ENCODE data around the gene CORO1C.

CORO1C gene

GRCh38 chr12:108646600-108647579 is 84.4 kb downstream of the CORO1C start:
- no peak for DNase-seq

GRCh38 chr12:108645686-108646599 is 85.4 kb downstream of the CORO1C start:
- DNase-seq = no peak

GRCh38 chr12:108644811-108645120 is 86.6 kb downstream of the CORO1C start:
- DNase-seq = no peak

GRCh38 chr12:108643941-108644810 is 87.1 kb downstream of the CORO1C start:
- no peak for DNase-seq

- DNase-seq = no peak
Observed at GRCh38 chr12:108642899-108643654, 88.2 kb downstream of the CORO1C start.

GRCh38 chr12:108642269-108642870 is 88.9 kb downstream of the CORO1C start:
- DNase-seq = no peak

- no peak for DNase-seq
Observed at GRCh38 chr12:108641446-108642268, 89.7 kb downstream of the CORO1C start.

GRCh38 chr12:108640802-108641445 is 90.4 kb downstream of the CORO1C start:
- no peak for DNase-seq

- no peak for DNase-seq
Observed at GRCh38 chr12:108638997-108639822, 92.1 kb downstream of the CORO1C start.

- DNase-seq = no peak
Observed at GRCh38 chr12:108638141-108638827, 93.0 kb downstream of the CORO1C start.

GRCh38 chr12:108637222-108637971 is 93.9 kb downstream of the CORO1C start:
- DNase-seq = no peak

GRCh38 chr12:108635997-108636808 is 95.1 kb downstream of the CORO1C start:
- no peak for DNase-seq

- peak; percentile 73 for DNase-seq
Observed at GRCh38 chr12:108635201-108635996, 95.9 kb downstream of the CORO1C start.

GRCh38 chr12:108634341-108634751 is 97.0 kb downstream of the CORO1C start:
- DNase-seq = peak; percentile 88

- peak; percentile 97 for DNase-seq
Observed at GRCh38 chr12:108633534-108634248, 97.6 kb downstream of the CORO1C start, which contains the start of gene SELPLG. Gene SELPLG (minus strand): TSS chr12:108633894. CDS start chr12:108624307, 9,587 bp downstream.

All from CD4-positive, alpha-beta T cell treated with Interleukin-4 for 4 hours (primary cell).